Measurements from ENCODE around the gene AGPAT4.

AGPAT4 gene

GRCh38 chr6:161255518-161255917 lies 18.3 kb downstream of the AGPAT4 start:
- no peak for DNase-seq (ENCODE audit: low read depth in 2 of 2)

DNA sequence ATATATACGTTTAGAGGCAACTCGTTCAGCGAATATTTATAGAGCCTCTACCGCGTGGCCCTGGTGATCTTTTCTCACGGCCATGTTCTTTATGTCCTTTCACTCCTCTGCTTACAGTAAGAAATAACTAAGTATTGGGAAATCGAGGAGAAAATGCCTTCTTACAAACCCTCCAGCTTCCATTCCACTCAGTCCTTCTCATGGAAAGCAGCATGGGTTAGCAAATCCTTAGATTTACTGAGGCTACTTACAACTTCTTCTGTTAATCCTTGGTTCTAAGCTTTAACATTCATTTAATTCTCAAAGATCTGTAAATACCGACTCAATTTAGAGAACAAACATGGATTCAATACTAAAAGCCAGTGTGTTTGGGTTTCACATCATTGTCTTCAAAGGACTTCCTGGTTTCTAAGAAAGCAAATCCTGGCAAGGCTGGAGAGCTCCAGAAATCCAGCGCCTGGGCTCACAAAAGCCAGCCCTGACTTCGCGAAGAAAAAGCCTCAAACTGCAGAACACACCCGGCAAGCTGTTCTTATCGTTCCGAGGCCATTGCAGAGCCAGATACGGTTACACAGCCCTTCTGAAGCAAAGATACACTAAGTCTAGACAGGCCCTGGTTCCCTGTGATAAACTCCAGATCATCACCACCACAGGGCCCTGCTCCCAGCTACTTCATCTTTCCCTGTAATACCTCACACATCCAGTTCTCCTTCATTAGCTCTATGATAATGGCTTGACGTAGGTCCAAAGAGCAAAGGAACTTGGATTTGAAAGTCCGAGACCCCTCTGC lies 19.2 kb downstream of the AGPAT4 start:
- no peak for DNase-seq (ENCODE audit: low read depth in 2 of 2)

- no peak for DNase-seq (ENCODE audit: low read depth in 2 of 2)
These were observed 19.8 kb downstream of the AGPAT4 start for GRCh38 chr6:161254126-161254463.

DNA sequence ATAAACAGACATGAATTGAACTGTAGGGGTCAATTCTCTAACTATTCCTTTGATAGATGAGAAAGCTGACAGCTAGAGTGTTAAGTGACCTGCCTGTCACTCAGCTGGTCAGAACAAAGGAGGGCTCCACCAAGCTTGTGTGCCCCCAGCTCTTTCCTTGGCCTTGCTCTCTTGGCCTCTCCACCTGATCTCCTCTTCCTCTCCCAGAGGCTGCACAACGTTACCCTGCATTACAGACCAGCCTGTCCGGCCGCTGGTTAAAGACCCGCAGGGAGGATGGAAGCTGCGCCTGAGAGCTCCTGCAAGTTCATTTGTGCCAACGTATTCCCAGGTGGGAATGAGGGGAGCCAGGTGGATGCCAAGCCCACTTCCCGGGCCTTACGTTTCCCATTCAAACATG lies 22.5 kb downstream of the AGPAT4 start:
- DNase-seq (ENCODE audit: low read depth in 2 of 2): no peak

- no peak for DNase-seq (ENCODE audit: low read depth in 2 of 2)
These were observed 24.5 kb downstream of the AGPAT4 start for GRCh38 chr6:161249327-161249726.

DNA sequence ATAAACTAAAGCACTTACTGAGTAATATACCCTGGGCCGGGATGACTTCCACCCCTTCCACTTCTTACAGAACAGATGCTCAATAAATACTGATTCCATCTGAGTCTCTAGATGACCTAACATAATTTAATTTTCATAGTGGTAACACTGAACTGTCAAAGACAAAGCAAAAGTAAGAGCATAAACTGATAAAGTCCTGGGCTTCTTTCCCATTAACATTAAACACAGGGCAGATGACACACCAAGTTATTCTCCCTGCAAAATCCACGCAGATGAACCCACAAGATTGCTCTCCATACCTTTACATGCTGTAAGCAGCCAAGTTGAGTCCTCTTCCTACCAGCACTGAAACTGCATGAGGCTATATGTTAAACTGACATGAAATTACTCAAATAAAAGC lies 27.1 kb downstream of the AGPAT4 start:
- DNase-seq (ENCODE audit: low read depth in 2 of 2): no peak

GRCh38 chr6:161245363-161245762 lies 28.5 kb downstream of the AGPAT4 start:
- DNase-seq (ENCODE audit: low read depth in 2 of 2): no peak

DNA sequence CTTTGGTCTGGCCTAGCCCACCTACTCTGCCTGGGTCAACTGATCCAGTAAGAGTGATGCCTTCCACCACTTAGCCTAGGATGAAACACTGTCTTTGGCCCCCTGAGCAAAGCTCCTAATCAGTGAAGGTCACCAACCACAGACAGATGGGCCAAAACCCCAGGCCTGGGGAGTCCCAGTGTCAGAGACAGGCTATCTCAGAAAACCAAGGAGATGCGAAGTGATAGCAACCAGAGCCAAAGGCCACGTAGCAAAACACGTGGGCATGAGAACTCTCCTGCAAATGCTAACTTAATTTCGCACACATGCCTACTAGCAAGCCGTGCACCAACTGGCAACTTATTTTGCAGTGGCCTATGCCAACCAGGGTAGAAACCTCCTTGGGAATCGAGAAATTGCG lies 29.1 kb downstream of the AGPAT4 start:
- DNase-seq (ENCODE audit: low read depth in 2 of 2): no peak

GRCh38 chr6:161242779-161243693 lies 30.8 kb downstream of the AGPAT4 start:
- DNase-seq (ENCODE audit: low read depth in 2 of 2): no peak

DNA sequence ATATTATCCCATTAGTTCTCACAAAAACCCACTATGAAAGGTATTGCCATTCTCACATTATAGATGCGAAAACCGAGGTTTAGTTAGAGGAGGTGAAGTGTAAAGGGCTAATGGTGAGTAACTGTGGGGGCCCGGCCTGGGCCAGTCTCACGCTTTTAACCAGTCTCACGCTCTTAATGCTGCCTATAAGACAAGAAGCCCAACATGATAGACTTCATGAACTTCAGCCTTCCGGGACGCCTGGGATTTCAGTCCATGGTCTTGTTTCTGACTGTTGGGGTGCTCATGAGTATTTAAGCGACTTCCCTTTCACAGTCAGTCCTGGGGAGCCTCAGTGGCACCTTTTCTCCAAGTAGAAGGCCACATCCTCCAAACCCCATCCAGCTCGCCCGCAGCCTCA lies 31.7 kb downstream of the AGPAT4 start:
- DNase-seq (ENCODE audit: low read depth in 2 of 2): no peak

GRCh38 chr6:161239001-161239400 lies 34.9 kb downstream of the AGPAT4 start:
- DNase-seq (ENCODE audit: low read depth in 2 of 2): no peak

DNA sequence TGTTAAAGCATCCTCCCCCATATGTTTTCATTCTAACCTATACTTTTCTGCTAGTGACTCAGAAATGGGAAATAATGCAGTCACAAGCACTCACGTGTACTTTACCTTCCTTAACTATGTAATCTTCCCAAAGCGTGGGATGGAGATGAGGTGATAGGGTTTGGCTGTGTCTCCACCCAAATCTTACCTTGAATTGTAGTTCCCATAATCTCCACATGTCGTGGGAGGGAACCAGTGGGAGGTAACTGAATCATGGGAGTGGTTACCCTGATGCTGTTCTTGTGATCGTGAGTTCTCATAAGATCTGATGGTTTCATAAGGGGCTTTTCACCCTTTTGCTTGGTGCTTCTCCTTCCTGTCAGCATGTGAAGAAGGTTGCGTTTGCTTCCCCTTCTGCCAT lies 35.4 kb downstream of the AGPAT4 start:
- DNase-seq (ENCODE audit: low read depth in 2 of 2): no peak

- DNase-seq (ENCODE audit: low read depth in 2 of 2): no peak
These were observed 35.8 kb downstream of the AGPAT4 start for GRCh38 chr6:161238081-161238480.

DNA sequence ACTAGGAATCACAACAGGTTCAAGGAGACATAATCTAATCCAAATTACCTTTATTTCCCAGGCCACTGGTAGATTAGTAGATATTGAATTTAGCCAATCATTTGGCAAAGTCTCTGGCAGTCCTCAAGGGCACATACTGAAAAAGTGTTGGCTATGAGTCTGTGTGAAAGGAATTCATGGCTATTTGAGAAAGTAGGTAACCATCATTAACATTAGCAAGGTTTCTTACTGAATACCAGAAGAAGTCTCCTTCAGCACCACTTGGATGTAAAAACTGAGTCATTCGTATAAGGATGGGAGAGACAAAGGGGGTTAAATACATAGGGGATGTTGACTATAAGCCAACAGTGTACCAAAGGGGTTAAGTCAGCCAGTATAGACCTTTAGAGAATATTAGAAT lies 36.7 kb downstream of the AGPAT4 start:
- no peak for DNase-seq (ENCODE audit: low read depth in 2 of 2)

GRCh38 chr6:161235776-161236633 lies 37.9 kb downstream of the AGPAT4 start:
- DNase-seq (ENCODE audit: low read depth in 2 of 2): no peak

- DNase-seq (ENCODE audit: low read depth in 2 of 2): no peak
These were observed 39.7 kb downstream of the AGPAT4 start for GRCh38 chr6:161233986-161234661.

DNA sequence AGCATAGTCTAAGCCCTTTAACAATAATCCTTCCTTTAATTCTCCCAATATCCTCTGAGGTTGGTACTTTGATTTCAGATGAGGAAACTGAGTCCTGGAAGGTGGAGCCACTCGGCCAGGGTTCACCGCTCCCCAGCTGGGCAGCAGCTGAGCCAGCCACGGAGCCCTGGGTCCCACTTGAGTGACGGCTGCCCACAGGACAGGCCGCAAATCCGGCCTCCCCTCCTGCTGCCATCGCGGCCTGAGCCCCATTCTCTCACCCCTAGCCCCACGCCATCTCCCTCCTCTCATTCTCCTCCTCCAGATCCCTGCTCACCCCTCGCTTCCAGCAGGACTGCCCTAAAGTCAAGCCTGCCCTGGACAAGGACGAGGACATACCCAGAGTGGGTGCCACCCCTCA lies 41.4 kb downstream of the AGPAT4 start:
- DNase-seq (ENCODE audit: low read depth in 2 of 2): no peak

DNA sequence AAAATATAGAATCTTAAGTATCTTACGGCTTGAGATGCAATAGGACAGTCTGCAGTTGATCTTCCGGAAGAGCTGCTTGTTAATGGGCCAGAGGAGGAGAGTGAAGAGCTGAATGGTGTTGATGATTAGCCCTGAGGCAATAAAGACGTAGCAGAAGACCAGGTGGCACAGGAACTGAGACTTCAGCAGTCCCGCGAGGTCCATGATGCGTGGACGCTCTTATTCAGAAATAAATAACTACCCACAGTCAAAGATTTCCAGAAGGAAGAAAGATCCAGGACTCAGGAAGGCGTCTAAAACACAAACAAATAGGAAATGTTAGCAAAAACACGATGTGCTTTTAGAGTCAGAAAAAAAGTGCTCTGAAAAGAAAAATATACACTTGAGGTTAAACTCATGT lies 41.9 kb downstream of the AGPAT4 start:
- no peak for DNase-seq (ENCODE audit: low read depth in 2 of 2)

DNA sequence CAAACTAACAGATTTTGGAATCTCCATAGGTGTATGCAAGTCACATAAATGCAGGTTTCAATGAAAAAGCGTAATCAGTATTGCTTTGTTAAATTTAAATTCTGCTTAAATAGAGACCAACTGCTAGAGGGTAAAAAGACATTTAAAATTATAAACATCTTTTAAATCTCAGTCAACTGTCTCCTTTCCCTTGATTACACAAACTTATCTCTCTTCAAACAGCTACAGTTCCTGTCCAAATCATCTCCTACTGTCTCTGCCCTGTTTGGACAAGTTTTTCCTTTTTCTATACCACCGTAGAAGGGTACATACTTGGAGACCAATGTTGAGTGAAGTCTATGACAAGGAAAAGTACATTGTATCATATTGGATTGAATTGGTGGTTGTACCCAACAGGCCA lies 43.5 kb downstream of the AGPAT4 start:
- DNase-seq (ENCODE audit: low read depth in 2 of 2): no peak

GRCh38 chr6:161228921-161229591 lies 44.8 kb downstream of the AGPAT4 start:
- DNase-seq (ENCODE audit: low read depth in 2 of 2): no peak

- no peak for DNase-seq (ENCODE audit: low read depth in 2 of 2)
These were observed 45.8 kb downstream of the AGPAT4 start for GRCh38 chr6:161228096-161228495.
